ENCODE results near the gene NRXN2. TPM values are rescaled to one million over a fixed set of nuclear protein-coding genes. Genes with fewer than 3 reads are reported as not detected.

The NRXN2 gene
- total and polyA plus RNA-seq, 10 of the 15 experiments (the other 5 are each of a cell fraction or from before 2014, with no cell fraction given) = 0.03 to 1.4 (median 0.23) TPM

GRCh38 chr11:64569300-64569970 is 153.6 kb downstream of the NRXN2 start (continued):
- no peak for TF ChIP-seq RELB (IDR thresholded peaks at IDR 0.05; ENCODE audit: low read depth)
- no peak for TF ChIP-seq CREM (IDR thresholded peaks at IDR 0.05; ENCODE audit: low read depth)
- TF ChIP-seq CUX1 (IDR thresholded peaks at IDR 0.05; ENCODE audit: insufficient replicate concordance, low read depth, low read length) = no peak
- no peak for TF ChIP-seq ZNF217 (IDR thresholded peaks at IDR 0.05)
- TF ChIP-seq JUNB (IDR thresholded peaks at IDR 0.05) = no peak
- TF ChIP-seq ZBTB33 (IDR thresholded peaks at IDR 0.05) = no peak
- TF ChIP-seq ZSCAN29 (IDR thresholded peaks at IDR 0.05) = no peak
- TF ChIP-seq KLF5 (IDR thresholded peaks at IDR 0.05; ENCODE audit: partially characterized antibody) = no peak
